Neutrophil (primary cell): ENCODE measurements around the gene ARHGAP21.

Experiments
- H3K27ac ChIP-seq: fragments of 200-600 bp; sonication (generic); 2 replicates; pipeline ENCODE4 v1.5.1; 2016; ENCODE audit warnings: mild to moderate bottlenecking, moderate library complexity
- H3K27me3 ChIP-seq: fragments of 200-600 bp; sonication (generic); 2 replicates; pipeline ENCODE4 v1.6.0; 2016; ENCODE audit warnings: mild to moderate bottlenecking
- H3K36me3 ChIP-seq: fragments of 200-600 bp; sonication (generic); 2 replicates; pipeline ENCODE4 v1.5.1; 2017
- H3K4me1 ChIP-seq, 2 experiments: fragments of 200-600 bp in 1 of 2; sonication (generic) in 1 of 2; 1 replicate in 1 of 2; 2 replicates in 1 of 2; pipeline versions ENCODE4 v1.5.1 to v1.6.1; 2013 to 2016; ENCODE audit warnings: low read depth in 1 of 2, low read length in 1 of 2, mild to moderate bottlenecking in 1 of 2, moderate library complexity in 1 of 2; ENCODE audit not compliant: control insufficient read depth in 1 of 2, insufficient read depth in 1 of 2
- H3K4me3 ChIP-seq, 2 experiments: fragments of 200-600 bp in 1 of 2; sonication (generic) in 1 of 2; 1 replicate in 1 of 2; 2 replicates in 1 of 2; pipeline ENCODE4 v1.5.1; 2013 to 2016; ENCODE audit warnings: low read depth in 1 of 2, low read length in 1 of 2, mild to moderate bottlenecking in 1 of 2, moderate library complexity in 1 of 2
- H3K9me3 ChIP-seq: fragments of 200-600 bp; sonication (generic); 2 replicates; pipeline ENCODE4 v1.5.1; 2016
- TF ChIP-seq, protein P1 (sequence below): fragments of 200-600 bp; sonication (generic); IDR thresholded peaks from 2 replicates; pipeline ENCODE4 v1.5.1; 2016; ENCODE audit warnings: antibody characterized with exemption

The ARHGAP21 gene

DNA sequence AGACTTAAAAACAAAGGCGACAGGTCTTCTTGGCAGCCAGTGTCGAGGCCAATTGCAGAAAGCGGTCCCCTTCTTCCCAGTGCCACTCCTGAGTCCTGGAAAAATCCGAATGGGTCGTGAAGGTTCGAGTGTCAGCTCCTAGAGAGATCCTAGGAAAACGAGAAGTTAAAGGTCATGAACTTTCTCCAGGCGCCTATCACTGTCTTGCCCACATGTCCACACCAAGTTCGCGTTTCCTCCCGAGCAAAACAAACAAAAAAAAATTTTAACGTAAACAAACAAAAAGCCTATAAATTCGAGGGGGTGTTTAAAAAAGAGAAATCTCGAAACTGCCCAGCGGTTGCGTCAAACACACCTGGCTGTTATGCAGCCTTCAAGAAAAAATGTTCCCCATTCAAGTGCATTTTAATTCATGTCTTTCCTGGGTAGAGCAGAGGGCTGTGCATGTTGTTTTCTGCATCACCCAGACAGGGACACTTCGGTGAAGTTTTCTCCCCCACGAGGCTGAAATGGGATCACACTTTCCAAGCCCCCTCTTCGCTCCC lies 1.5 kb downstream of the ARHGAP21 start:
- no peak overlapping the region for H3K27ac ChIP-seq
- no peaks in the 10 kb centered on the region for H3K36me3 ChIP-seq
- H3K4me1 ChIP-seq, result peaks cover 26 to 28% of the 10 kb centered on the region in 2 experiments
- H3K9me3 ChIP-seq, result no peaks in the 10 kb centered on the region
- TF ChIP-seq, protein P1, sequence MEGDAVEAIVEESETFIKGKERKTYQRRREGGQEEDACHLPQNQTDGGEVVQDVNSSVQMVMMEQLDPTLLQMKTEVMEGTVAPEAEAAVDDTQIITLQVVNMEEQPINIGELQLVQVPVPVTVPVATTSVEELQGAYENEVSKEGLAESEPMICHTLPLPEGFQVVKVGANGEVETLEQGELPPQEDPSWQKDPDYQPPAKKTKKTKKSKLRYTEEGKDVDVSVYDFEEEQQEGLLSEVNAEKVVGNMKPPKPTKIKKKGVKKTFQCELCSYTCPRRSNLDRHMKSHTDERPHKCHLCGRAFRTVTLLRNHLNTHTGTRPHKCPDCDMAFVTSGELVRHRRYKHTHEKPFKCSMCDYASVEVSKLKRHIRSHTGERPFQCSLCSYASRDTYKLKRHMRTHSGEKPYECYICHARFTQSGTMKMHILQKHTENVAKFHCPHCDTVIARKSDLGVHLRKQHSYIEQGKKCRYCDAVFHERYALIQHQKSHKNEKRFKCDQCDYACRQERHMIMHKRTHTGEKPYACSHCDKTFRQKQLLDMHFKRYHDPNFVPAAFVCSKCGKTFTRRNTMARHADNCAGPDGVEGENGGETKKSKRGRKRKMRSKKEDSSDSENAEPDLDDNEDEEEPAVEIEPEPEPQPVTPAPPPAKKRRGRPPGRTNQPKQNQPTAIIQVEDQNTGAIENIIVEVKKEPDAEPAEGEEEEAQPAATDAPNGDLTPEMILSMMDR, result no peak
- H3K27me3 ChIP-seq, result peaks cover 96% of the 10 kb centered on the region
- peak overlapping the region; percentile 57 to 61 for H3K4me3 ChIP-seq

DNA sequence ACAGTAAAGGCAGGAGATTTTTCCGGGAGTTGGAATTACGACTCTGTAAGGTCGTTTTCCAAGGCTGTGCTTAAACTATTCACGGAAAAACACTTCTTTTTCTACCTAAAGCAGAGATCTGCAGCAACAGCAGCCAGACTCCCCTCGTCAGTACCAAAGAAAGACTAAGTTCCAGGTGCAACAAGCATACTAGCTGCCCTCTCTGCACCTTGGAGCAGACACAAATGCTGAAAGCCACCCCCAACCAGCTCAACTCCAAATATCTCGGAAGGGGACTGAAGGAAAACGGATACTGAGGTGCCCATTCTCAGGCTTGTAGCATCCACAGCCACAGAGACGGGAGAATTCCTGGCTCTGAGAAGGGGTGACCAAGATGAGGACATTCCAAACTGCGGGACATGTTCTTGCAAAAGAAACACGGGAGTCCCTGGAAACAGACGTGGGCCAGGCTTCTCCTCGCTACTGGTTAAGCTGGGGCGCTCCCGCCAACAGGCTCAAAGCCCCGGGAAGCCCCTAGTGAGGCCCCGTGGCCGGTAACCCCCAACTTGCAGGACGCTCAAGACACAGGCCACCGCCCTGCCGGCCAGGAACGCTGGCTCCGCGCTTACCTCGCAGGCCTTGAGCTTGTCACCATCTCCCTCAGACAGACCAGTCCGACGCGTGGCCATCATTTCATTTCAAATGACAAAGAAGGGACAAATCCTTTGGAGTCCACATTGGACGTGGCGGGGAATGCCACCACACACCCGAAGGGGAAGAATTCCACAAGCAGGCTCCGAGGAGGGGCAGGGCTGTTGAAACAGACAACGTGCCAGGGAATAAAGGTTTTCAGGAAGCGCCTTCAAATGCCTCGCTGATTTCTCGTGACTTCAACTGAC lies 2.2 kb downstream of the ARHGAP21 start:
- Histone ChIP-seq H3K9me3 (no peaks in the 10 kb centered on the region), H3K36me3 (no peaks in the 10 kb centered on the region), H3K27me3 (peaks cover 94% of the 10 kb centered on the region), H3K4me3 (peak overlapping the region; percentile 57 to 61), H3K27ac (no peak overlapping the region), H3K4me1 (peaks cover 26 to 28% of the 10 kb centered on the region in 2 experiments)
- TF ChIP-seq, protein P1, result no peak

DNA sequence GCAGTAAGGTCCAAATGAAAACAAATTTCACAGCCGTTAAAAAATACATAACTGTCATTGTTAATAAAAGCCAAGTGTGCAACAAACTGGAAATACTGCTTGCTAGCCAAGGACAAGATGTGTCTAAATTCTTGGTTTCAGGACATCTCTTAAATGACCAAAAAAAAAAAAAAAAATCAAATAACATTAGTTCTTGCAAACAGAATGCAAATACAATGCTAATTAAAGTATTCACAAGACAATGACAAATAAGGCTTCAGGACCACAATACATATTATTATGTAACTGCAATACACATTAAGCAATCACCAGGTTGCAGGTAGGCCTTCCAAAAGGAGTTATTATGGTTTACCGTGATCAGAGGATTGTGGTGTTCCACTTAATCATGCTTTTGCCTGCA lies 3.6 kb downstream of the ARHGAP21 start:
- H3K27ac ChIP-seq, result no peak overlapping the region

DNA sequence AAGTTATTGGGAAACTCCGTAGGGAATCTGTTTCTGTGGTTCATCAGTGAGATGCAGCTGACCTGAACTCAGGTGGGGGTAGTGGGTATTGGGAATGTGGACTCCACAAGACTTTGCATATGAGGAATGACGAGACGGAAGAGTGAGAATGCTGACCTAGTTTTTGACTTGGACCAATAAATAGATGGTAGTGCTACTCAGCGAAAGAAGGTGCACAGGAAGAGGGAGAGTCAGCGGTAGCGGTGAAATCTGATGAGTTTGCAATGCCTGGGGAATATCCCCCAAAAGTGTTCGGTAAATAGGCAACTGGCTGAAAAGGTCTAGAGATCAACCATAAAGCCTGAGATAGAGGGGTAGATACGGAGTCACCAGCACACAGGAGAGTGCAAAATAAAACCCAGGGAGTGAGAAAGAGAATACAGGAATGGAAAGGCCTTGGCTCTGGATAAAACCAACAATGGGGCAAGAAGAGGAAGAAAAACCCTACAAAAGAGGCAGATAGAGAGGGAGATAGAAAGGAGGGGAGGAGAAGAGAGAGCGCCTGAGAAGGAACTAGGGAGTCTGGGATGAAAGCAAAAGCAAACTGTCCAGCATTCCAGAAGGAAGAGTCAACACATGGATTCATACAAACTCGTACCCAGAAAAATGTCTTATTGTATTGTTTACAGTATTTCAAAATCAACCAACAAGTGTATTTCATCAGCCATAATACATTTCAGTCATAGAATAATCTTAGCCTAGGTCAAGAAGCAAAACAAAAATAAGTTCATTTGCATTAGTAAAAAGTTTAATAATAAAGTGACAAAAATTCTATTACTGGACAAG lies 5.4 kb downstream of the ARHGAP21 start:
- TF ChIP-seq, protein P1, result no peak
- H3K27ac ChIP-seq, result no peak overlapping the region
- H3K4me3 ChIP-seq, result no peak overlapping the region
- peaks cover 13 to 14% of the 10 kb centered on the region in 2 experiments for H3K4me1 ChIP-seq
- H3K36me3 ChIP-seq, result no peaks in the 10 kb centered on the region
- H3K9me3 ChIP-seq, result no peaks in the 10 kb centered on the region
- H3K27me3 ChIP-seq, result peaks cover 69% of the 10 kb centered on the region

More for the DNA sequence above, 3.6 kb downstream of the ARHGAP21 start:
- TF ChIP-seq, protein P1, result no peak
- Histone ChIP-seq H3K27me3 (peaks cover 86% of the 10 kb centered on the region), H3K36me3 (no peaks in the 10 kb centered on the region), H3K4me3 (no peak overlapping the region), H3K4me1 (peaks cover 25 to 28% of the 10 kb centered on the region in 2 experiments), H3K9me3 (no peaks in the 10 kb centered on the region)

DNA sequence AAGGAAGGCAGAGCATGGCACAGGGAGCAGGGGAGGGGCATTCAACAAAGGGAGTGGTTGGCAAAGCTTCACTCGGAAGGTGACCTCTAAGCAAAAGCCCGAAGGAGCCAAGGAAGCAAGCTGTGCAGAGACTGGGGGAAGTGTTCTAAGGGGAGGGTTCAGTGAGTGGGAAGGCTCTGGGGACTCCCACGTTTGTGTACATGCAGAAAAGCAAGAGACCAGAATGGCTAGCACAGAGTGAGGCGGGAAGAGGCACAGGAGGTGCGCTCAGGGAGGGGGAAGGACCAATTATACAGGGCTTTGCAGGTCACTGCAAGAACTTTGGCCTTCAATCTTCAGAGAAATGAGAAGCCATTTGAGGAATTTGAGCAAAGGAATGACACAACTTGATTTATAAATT lies 7.4 kb downstream of the ARHGAP21 start:
- no peak overlapping the region for H3K27ac ChIP-seq

More for the DNA sequence above, 7.4 kb downstream of the ARHGAP21 start:
- Histone ChIP-seq H3K27me3 (peaks cover 50% of the 10 kb centered on the region), H3K4me3 (no peak overlapping the region), H3K36me3 (no peaks in the 10 kb centered on the region), H3K9me3 (no peaks in the 10 kb centered on the region), H3K4me1 (no peaks in the 10 kb centered on the region)
- TF ChIP-seq, protein P1, result no peak
